ENCODE measurements around the gene DTL.

Gene DTL

GRCh38 chr1:212091438-212092121 lies 56.0 kb downstream of the DTL start:
- DNase-seq, result no peak

GRCh38 chr1:212097360-212097759 lies 61.8 kb downstream of the DTL start:
- no peak for DNase-seq

- no peak for DNase-seq
Observed at GRCh38 chr1:212098310-212098709, 62.8 kb downstream of the DTL start.

DNA sequence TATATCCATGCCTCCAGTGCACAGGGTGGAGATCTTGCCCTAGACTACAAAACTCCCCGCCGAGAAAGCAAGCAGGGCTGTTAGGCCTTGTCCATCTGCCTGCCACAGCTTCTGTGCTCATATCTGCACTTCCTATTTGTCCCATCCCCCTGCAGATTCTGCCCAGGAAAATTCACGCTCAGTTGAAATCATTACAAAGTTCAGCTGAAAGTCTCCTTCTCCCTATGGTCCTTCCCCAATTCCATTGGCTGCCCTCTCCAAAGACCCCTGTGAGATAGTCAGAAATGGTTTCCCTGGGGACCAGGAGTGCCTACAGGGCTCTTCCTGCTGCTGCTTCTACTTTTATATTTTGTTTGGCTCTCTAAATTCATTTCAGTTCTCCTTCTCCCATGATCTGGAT lies 63.2 kb downstream of the DTL start:
- no peak for DNase-seq

- DNase-seq, result no peak
Observed at GRCh38 chr1:212101251-212101650, 65.7 kb downstream of the DTL start.

DNA sequence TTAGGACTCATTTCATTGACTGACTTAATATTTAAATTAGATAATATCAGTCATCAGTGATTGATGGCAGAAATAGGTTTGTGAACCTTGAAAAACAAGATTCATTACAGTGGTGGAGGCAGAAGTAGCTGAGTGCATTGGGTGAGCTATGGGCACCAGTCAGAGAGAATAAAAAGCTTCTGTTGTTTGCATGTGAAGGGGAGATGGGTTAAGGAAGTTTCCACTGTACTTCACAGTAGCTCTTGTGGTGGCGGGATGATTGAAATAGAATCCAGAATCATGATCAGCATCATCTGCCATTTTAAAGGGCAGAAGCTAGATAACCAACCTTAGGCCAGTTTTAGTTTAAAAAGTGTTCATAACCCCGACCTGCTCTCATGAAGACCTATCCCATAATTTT lies 66.2 kb downstream of the DTL start:
- no peak for DNase-seq

DNA sequence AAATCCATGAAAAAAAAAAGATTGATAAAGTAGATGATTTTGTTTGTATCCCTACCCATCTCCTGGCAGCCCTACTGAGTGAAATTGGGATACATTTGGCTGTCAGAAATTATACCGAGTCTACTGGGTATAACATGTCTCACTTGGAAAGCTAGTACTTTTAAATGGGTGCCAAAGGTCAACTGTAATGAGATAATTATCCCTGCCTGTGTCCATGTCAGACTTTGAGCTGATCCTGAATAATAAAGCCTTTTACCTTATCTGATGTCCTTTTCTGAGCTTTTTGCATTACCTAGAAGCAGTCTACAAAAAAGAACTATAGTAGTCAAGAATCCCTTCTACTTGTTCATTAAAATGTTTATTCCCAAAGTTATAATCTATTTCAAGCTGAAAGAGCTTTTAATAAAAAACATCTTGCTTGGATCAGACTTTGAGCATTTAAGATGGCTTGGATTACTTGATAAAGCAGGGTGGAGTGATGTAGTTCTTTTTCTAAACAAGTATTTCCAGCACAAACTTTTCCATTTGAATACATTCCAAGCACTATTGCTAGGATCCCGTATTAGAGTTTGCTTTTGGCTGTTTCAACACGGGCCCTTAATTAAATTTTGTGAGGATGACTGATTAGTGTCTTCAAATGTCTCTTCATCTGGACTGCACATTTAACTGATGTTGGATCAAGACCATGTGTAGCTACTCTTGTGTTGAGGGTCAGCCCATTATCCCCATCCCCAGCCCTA lies 69.2 kb downstream of the DTL start:
- DNase-seq, result no peak

DNA sequence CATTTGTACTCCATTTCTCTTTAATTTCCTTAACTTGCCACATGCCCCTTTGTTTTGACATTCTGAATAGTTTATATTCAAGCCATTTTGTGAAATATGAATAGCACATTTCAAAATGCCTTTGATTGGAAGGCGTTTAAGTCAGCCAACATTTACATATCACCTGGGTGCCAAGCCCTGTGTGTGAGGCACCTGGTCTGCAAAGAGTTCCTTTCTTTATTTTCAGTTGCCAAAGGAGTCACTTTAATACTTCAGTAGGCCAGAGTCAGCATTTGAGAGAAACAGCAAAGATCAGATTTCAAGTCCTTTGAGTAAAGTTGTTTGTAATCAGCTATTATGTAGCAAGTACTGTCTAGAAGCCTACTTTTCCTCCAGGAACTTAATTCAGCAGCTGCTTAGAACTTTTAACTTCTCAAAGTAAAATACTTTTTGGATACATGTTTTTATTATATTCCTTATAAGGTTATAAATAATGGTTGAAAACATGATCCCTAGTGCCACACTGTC lies 70.8 kb downstream of the DTL start:
- no peak for DNase-seq

GRCh38 chr1:212107481-212107880 lies 71.9 kb downstream of the DTL start:
- no peak for DNase-seq

DNA sequence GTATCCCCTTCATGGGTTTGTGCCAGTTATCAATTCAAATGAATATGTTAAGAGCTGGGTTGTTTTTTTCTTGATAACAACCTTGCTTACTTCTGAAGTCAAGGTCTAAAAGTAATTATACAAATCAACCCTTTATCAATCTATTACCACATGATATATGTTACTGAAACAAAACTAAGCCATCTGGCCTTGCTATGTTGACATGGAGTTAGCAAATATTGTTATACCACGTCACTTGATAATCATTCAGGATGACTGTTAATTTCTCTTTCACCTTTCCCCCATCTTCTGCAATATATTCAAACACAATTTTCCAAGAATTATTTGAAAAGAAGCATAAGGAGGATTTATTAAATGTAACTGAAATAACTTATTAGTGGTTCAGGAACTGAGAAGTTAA lies 72.6 kb downstream of the DTL start:
- DNase-seq, result no peak

GRCh38 chr1:212108981-212109380 lies 73.4 kb downstream of the DTL start:
- no peak for DNase-seq

DNA sequence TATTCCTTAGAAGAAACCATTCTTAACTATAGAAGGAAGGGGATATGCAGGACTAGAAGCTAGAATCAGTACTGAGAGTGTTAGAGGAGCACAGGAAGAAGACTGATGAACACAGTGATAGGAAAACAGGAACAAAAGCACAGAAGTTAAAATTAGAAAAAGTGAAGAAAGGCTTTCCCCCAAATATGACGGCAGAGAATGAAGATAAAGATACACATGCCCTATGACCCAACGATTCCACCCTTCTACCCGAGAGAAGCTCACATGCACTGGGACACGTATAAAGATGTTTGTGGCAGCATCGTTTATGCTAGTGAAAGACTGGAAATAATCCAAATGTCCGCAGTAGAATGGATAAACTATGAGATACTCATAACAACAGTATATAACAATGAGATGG lies 74.2 kb downstream of the DTL start:
- DNase-seq, result no peak

DNA sequence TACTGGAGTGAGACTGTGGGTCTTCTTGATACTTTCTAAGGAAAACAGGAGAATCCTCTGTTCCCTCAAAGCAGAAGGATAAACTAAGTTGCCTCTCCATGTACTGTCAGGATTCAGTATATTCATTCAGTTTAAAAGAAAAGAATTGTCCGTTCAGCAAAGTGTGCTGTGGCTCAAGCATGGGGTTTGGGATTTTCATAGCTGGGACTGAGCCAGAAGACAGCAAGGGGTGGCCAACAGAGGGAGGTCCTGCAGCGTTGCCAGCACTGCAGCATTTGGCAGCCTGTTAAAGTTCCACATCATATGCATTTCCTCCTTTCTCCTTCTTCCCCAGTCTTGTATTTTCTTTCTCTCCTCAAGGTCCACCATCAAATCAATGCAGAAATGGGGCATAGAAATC lies 75.1 kb downstream of the DTL start:
- no peak for DNase-seq

DNA sequence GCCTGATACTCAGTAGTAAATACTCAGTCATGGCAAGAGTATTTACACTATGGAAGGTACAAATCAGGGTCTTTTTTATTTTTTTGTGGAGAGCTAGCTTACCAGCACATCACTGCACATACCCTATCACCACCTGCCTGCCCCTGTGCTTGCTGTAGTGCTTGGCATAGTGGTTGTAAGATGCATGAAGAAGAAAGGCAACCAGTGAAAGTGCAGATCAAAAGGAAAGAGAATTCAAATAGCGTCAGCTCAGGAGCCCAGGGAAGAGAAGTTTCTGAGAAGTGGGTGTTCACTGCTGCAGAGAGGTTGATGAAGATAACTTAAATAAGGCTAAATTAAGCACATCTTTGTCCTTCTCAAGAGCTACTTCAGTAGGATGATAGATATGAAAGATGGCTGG lies 76.0 kb downstream of the DTL start:
- DNase-seq, result no peak

DNA sequence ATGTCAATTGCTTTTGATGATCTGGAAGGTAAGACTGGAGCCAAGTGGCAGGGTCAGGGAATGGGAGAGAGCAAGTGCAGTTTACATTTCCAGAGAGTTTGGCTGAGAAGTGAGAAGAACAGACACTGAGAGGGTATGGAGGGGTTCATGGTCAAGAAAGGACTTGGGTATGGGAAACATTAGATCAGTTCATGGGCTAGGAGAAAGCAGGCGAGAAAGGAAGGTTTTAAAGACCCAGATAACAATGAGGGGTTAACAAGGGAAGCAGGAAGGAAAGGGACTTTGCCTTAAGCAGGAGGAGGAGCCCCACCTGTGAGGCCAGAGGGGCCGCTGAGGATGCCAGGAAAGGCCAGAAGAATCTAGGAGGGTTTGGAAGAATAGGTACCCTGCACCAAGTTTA lies 78.2 kb downstream of the DTL start:
- DNase-seq, result no peak

- DNase-seq, result no peak
Observed at GRCh38 chr1:212118167-212118871, 82.8 kb downstream of the DTL start.

GRCh38 chr1:212118872-212119260 lies 83.3 kb downstream of the DTL start:
- DNase-seq, result no peak

- no peak for DNase-seq
Observed at GRCh38 chr1:212119397-212119837, 83.9 kb downstream of the DTL start.

- DNase-seq, result no peak
Observed at GRCh38 chr1:212119863-212120262, 84.3 kb downstream of the DTL start.

- no peak for DNase-seq
Observed at GRCh38 chr1:212121779-212122178, 86.2 kb downstream of the DTL start.

GRCh38 chr1:212124690-212125582 lies 89.4 kb downstream of the DTL start:
- no peak for DNase-seq

DNA sequence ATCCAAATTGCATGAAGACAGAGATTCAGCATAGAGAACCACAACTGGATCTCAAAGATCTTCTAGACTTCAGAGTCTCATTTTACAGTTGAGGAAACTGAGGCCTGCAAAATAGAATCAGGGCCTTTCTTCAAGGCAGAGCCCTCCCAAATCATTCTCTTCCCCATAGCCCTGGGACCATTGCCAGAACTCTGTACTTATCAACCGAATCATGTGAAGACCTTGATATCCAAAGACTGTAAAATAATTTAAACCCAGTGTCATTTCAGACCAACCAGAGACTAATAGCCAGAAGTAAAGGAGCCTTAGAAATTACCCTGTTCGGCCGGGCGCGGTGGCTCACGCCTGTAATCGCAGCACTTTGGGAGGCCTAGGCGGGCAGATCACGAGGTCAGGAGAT lies 90.1 kb downstream of the DTL start:
- DNase-seq, result no peak

- DNase-seq, result no peak
Observed at GRCh38 chr1:212127221-212127620, 91.7 kb downstream of the DTL start.
